HG02642 (cell line): Measurements from ENCODE around the gene ORM2.
"Not testable (repeated sequence)": the region's sequence is repeated elsewhere in the genome, so short reads cannot be mapped to it uniquely, and the experiment has no call there.

Experiments
- ATAC-seq: cut with Tn5 transposase; IDR thresholded peaks from one replicate; pipeline ENCODE4 v1.9.1; 2021; ENCODE audit warnings: mild to moderate bottlenecking; ENCODE audit not compliant: unreplicated experiment, poor library complexity

The ORM2 gene

GRCh38 chr9:114328937-114329624 is 588 bp upstream of the ORM2 start:
- ATAC-seq = not testable (repeated sequence)

GRCh38 chr9:114330636-114331035 is 967 bp downstream of the ORM2 start:
- no peak for ATAC-seq

- ATAC-seq = not testable (repeated sequence)
These were observed 1.8 kb downstream of the ORM2 start for GRCh38 chr9:114331229-114332195.

GRCh38 chr9:114332474-114333040 is 2.9 kb downstream of the ORM2 start:
- ATAC-seq = not testable (repeated sequence)

GRCh38 chr9:114333718-114334117 is 4.0 kb downstream of the ORM2 start:
- ATAC-seq = not testable (repeated sequence)

DNA sequence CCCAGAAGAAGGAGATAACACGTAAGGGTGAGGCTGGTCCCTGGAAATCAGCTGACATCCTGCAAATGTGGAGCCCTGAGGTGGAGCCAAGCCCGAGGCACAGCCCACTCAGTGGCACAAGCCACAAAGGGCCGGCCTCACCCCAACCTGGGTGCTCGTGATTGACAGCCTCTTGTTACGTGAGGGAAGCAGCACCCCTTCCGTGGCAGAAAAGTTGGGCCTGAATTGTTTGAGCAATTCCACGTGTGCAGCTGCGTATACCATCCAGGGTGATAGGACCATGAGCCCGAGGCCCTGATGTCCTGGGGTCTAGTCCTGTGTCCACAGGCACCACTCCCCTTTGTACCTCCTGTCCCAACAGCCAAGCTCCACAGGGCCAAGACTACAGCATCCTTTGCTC is 4.8 kb downstream of the ORM2 start:
- ATAC-seq = no peak

GRCh38 chr9:114335745-114336144 is 6.1 kb downstream of the ORM2 start:
- no peak for ATAC-seq

GRCh38 chr9:114336157-114336556 is 6.5 kb downstream of the ORM2 start:
- no peak for ATAC-seq

- ATAC-seq = no peak
These were observed 7.2 kb downstream of the ORM2 start for GRCh38 chr9:114336699-114337395.

GRCh38 chr9:114338187-114338586 is 8.5 kb downstream of the ORM2 start:
- ATAC-seq = no peak

DNA sequence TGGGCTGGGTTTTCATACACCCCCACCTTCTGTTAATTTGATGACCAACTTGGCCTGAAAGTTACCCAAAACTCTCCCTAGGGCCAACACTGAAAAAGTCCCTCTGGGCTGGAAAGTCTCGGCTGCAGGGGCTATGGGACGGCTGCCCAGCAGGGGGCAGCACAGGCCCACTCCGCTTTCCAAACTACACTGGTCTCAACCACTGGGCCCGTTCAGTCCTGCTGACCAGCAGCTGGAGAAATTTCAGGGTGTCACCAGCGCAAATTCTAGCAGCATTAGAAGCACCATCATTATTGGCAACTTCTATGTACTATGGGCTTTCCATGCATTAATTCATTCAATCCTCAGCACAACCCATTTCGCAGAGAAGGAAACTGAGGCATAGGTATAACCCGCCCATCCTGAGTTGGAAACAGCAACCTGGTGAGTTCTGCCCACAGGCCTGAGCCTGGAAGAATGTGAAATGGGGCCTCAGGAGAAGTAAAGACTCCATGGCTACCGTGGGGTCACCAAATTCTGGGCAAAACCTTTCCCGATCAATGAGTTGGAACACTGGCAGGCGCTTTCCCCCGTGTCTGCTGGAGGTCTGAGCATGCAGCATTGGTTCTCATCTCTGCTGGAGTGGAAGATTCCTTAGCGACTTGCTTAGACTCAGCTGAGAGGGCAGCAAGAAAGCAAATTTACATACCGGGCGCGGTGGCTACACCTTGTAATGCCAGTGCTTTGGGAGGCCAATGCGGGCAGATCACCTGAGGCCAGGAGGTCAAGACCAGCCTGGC is 9.7 kb downstream of the ORM2 start:
- ATAC-seq = no peak

- no peak for ATAC-seq
These were observed 11.6 kb downstream of the ORM2 start for GRCh38 chr9:114341152-114341830.

GRCh38 chr9:114341991-114342390 is 12.3 kb downstream of the ORM2 start:
- ATAC-seq = no peak

DNA sequence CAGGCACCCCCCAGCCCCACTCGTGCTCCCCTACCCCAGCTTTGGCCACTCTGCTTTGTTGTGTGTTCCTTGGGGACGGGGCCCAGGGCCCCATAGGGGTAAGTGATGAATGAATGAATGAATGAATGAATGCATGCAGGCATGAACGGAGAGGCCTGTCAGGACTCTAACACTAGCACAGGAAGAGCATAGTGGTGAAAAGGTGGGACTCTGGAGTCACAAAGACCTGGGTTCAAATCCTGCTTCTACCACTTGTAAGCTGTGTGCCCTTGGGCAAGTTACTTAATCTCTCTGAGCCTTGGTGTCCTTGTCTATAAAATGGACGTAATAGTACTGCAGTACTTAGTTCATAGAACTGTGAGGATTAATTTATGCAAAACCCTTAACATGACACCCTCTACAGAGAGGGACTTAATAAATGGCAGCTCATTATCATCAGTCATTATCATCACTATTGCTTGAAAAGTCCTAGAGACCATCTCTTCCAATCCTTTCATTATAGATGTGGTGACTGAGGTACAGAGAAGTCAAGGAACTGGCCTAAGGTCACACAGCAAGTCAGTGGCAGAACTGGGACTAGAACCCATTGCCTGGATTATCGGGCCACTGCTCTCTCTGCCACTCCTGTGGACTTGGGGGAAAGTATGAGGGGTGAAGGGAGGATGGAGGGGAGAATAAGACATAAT is 13.2 kb downstream of the ORM2 start:
- ATAC-seq = no peak

DNA sequence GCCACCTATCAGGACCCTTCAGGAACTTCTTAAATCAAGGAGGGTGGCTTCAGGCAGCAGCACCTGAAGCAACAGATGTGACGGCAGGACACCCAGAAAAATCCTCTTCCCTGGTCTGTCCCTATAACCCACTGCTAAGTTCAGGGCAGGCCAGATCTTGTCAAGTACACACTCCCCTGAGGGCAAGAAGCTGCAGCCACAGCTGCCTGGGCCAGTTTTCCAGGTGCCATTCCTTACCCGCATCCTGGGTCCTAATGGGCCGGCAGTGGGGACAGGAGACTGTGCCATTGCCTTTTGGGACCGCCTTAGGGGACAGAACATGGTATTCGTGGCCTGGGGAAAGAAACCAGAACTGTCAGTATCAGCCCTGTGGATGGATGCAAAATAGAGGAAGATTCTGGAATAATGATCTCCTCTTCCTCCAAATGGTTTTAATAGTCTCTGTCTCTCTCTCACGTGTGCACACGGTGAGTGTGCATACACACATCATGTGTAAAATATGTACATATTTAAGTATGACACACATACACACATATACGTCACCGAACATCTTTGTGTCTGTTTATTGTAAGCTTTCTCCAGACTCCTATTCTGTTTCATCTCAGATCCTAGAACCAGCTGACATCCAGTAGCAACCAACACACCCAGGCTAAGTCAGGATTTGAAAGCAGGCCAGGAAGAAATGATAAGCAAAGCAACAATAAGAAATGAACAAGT is 14.0 kb downstream of the ORM2 start:
- no peak for ATAC-seq

- ATAC-seq = no peak
These were observed 14.5 kb downstream of the ORM2 start for GRCh38 chr9:114344188-114344566.

DNA sequence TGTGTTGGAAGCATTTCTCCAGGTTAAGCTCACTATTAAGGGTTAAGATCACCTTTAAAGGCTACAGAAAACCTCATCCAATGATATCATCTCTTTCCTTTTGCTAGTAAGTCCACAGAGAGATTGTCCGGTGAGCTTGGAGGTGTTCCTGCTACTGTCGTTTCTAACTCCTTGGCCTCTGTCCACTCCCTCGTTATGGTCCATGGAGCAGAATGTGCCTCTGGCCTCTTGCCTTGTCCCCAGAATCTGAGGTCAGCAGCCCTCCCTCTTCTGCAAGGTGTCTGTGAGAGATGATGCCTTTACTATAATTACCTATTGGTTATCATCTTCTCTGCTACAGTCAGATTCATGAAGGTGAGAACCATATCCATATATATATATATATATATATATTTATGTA is 15.0 kb downstream of the ORM2 start:
- no peak for ATAC-seq

DNA sequence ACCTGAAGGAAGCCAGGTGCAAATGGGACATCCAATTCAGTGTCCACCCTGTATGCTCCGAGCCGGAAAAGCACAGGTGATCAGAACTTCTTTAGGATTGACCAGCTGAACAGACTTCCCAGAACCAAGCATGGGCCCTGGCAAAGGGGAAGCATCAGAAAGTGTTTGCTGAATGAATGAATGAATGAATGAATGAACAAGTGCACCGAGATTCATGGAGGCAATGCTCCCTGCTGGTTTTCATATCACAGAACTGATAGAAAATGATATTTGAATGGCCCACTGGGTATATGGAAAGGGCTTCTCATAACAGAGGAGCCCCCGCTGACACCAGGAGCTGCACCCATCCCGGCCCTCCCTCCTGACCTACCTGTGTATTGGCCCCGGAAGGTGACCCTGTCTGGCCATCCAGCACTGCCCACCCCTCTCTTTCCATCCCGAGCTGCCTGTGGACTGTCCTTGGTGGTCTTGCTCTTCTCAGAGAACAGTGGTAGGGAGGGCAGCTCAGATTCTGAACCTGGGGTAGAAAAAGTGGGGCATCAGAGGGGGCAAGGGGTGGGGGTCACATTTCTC is 15.9 kb downstream of the ORM2 start:
- ATAC-seq = no peak
